ENCODE data around the gene CEP83. TPM values are rescaled to one million over a fixed set of nuclear protein-coding genes. Genes with fewer than 3 reads are reported as not detected.

The CEP83 gene
- total and polyA plus RNA-seq, 2 donors (not counting 1 experiment from before 2014, with no cell fraction given) = 4.0 to 24.8 TPM

DNA sequence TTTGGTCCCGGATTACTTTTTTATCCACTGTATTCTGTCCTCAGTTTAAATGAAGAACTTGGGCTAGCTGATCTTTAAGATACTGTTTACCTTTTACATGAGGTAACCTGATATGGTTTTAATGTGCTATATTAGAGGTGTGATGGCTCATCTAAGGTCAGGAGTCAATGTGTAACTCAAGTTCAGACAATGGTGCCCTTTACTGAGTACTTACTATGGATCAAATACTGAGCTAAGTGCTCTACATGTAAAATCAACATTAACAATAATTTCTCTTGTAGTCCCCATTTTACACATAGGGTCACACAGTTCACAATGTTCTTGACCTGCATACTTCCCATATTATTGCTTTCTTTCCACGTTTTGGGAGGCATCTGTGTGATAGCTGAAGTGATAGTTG, 79.2 kb downstream of the CEP83 start:
- CTCF ChIA-PET = interaction anchor here (0.5 to 0.7 kb wide), 2 partner anchors 223 to 235 kb away, joined by 3 read pairs; no protein-coding TSS in a partner anchor
- H2AFZ ChIP-seq (ENCODE audit: insufficient read depth, low read depth, low read length, poor library complexity, severe bottlenecking) = no peak overlapping the region
- no peak for ATAC-seq (ENCODE audit: low read depth)
- no peak overlapping the region for H3K4me2 ChIP-seq (replicated peaks; ENCODE audit: low read depth, low read length, poor library complexity, severe bottlenecking)
- no peak overlapping the region for H3K27ac ChIP-seq (ENCODE audit: low read length in 2 of 2)
- peaks cover 6 to 18% (median 6%) of the 10 kb centered on the region in 3 donors for H3K9me3 ChIP-seq (ENCODE audit: control extremely low read depth in 1 of 3, control insufficient read depth in 2 of 3, insufficient read depth in 1 of 3, low read length in 2 of 3)
- H4K20me1 ChIP-seq (ENCODE audit: control insufficient read depth, insufficient read depth, low read length, poor library complexity, severe bottlenecking) = no peaks in the 10 kb centered on the region
- H3K79me2 ChIP-seq (ENCODE audit: control insufficient read depth, insufficient read depth, low read length) = no peaks in the 10 kb centered on the region
- no CpG with 5 or more reads among the region's 2 CpGs for WGBS (ENCODE audit: insufficient coverage)
- H3K4me3 ChIP-seq (ENCODE audit: control extremely low read depth in 1 of 5, extremely low read depth in 1 of 5, insufficient read depth in 1 of 5, low read depth in 2 of 5, low read length in 4 of 5) = no peak overlapping the region
- Mint-ChIP-seq H3K27ac (no peak overlapping the region), H3K4me3 (no peak overlapping the region), H3K27me3 (no peaks in the 10 kb centered on the region), H3K9me3 (ENCODE audit: insufficient read depth) (peaks cover 15% of the 10 kb centered on the region), H3K4me1 (peaks cover 3% of the 10 kb centered on the region)
- no peak for DNase-seq
- H3K27me3 ChIP-seq (replicated peaks in 1 of 4; ENCODE audit: control extremely low read depth in 1 of 4, control insufficient read depth in 3 of 4, insufficient read depth in 4 of 4, low read length in 3 of 4) = no peaks in the 10 kb centered on the region
- TF ChIP-seq CTCF (IDR thresholded peaks at IDR 0.05) (no peak), EZH2 (IDR thresholded peaks at IDR 0.05; ENCODE audit: borderline replicate concordance, insufficient read depth, low read depth, low read length, poor library complexity, severe bottlenecking) (no peak)
- no peak overlapping the region for H3K9ac ChIP-seq (ENCODE audit: low read length)
- no peaks in the 10 kb centered on the region for H3K4me1 ChIP-seq (ENCODE audit: control insufficient read depth in 2 of 2, insufficient read depth in 2 of 2, low read length in 2 of 2)
- POLR2A ChIA-PET = no interaction called here
- H3K36me3 ChIP-seq (replicated peaks in 1 of 2; ENCODE audit: control extremely low read depth in 1 of 2, control insufficient read depth in 1 of 2, extremely low read depth in 1 of 2, insufficient read depth in 2 of 2, low read length in 1 of 2) = peaks cover 0 to 5% of the 10 kb centered on the region in 2 experiments
- intact Hi-C loops (cut with micrococcal nuclease) = no loop called here

DNA sequence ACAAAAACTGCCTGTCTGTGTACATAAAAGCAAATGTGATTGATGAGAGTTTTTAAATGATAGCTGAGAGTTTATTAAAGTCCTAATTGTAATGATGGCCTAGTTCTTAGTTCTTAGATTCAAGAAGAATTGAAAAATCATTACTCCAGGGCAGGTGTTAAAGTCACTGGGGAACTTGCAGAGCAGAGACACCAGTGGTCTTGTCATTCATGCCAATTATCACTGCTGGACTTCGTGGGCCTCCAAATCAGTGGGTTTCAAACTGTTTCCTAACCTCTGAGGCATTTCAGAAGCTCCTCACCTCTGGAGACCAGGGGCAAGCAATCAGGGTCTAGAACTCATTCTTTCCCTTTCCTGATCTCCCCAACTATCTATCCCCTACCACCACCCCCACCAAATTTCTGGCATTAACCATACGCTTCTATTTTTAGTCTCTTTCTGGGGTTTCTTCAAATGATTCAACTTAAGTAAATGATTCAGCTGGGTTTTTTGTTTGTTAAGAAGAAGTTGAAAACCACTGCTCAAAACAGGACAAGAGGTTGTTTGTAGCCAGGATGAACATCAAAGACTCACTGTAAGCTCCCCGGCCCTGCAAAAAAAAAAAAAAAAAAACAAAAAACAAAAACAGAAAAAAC, 80.1 kb downstream of the CEP83 start:
- WGBS (ENCODE audit: insufficient coverage) = 49% methylated on average over 2 of the region's 3 CpGs

More for the DNA sequence above, 80.1 kb downstream of the CEP83 start:
- Histone ChIP-seq H3K4me2 (replicated peaks; ENCODE audit: low read depth, low read length, poor library complexity, severe bottlenecking) (no peak overlapping the region), H3K36me3 (replicated peaks in 1 of 2; ENCODE audit: control extremely low read depth in 1 of 2, control insufficient read depth in 1 of 2, extremely low read depth in 1 of 2, insufficient read depth in 2 of 2, low read length in 1 of 2) (no peaks in the 10 kb centered on the region), H3K9me3 (ENCODE audit: control extremely low read depth in 1 of 3, control insufficient read depth in 2 of 3, insufficient read depth in 1 of 3, low read length in 2 of 3) (peaks cover 0 to 11% (median 2%) of the 10 kb centered on the region in 3 donors), H3K79me2 (ENCODE audit: control insufficient read depth, insufficient read depth, low read length) (no peaks in the 10 kb centered on the region), H3K27ac (ENCODE audit: low read length in 2 of 2) (peak overlapping the region in 1 of 2 donors; percentile 3), H3K4me1 (ENCODE audit: control insufficient read depth in 2 of 2, insufficient read depth in 2 of 2, low read length in 2 of 2) (no peaks in the 10 kb centered on the region), H3K4me3 (ENCODE audit: control extremely low read depth in 1 of 5, extremely low read depth in 1 of 5, insufficient read depth in 1 of 5, low read depth in 2 of 5, low read length in 4 of 5) (no peak overlapping the region), H3K27me3 (replicated peaks in 1 of 4; ENCODE audit: control extremely low read depth in 1 of 4, control insufficient read depth in 3 of 4, insufficient read depth in 4 of 4, low read length in 3 of 4) (no peaks in the 10 kb centered on the region), H3K9ac (ENCODE audit: low read length) (no peak overlapping the region), H4K20me1 (ENCODE audit: control insufficient read depth, insufficient read depth, low read length, poor library complexity, severe bottlenecking) (no peaks in the 10 kb centered on the region), H2AFZ (ENCODE audit: insufficient read depth, low read depth, low read length, poor library complexity, severe bottlenecking) (no peak overlapping the region)
- H3K27ac Mint-ChIP-seq = no peak overlapping the region
- ChIA-PET CTCF (no interaction called here), POLR2A (no interaction called here)
- DNase-seq = no peak
- TF ChIP-seq CTCF (IDR thresholded peaks at IDR 0.05) (no peak), EZH2 (IDR thresholded peaks at IDR 0.05; ENCODE audit: borderline replicate concordance, insufficient read depth, low read depth, low read length, poor library complexity, severe bottlenecking) (no peak)
- no peaks in the 10 kb centered on the region for H3K27me3 Mint-ChIP-seq
- H3K4me1 Mint-ChIP-seq = peaks cover 3% of the 10 kb centered on the region
- ATAC-seq (ENCODE audit: low read depth) = no peak
- H3K9me3 Mint-ChIP-seq (ENCODE audit: insufficient read depth) = peaks cover 7% of the 10 kb centered on the region
- intact Hi-C loops (cut with micrococcal nuclease) = no loop called here
- H3K4me3 Mint-ChIP-seq = no peak overlapping the region
